Mesodermal cell (in vitro differentiated cells): ENCODE measurements around the gene SPIB.

ENCODE experiments used
- H3K27ac ChIP-seq: 2 replicates; pipeline ENCODE4 v1.7.0; 2013; ENCODE audit warnings: mild to moderate bottlenecking, low read depth, low read length, moderate library complexity; ENCODE audit not compliant: severe bottlenecking
- H3K36me3 ChIP-seq: 2 replicates; pipeline ENCODE4 v1.7.1; 2013; ENCODE audit warnings: mild to moderate bottlenecking, low read length, moderate library complexity; ENCODE audit not compliant: control insufficient read depth, insufficient read depth
- H3K4me1 ChIP-seq: one replicate; pipeline ENCODE4 v1.7.1; 2013; ENCODE audit warnings: mild to moderate bottlenecking, low read length; ENCODE audit not compliant: insufficient read depth, control insufficient read depth, poor library complexity, severe bottlenecking
- H3K4me3 ChIP-seq: 2 replicates; pipeline ENCODE4 v1.7.0; 2013; ENCODE audit warnings: low read length, control low read depth, mild to moderate bottlenecking; ENCODE audit not compliant: insufficient read depth, poor library complexity, severe bottlenecking; ENCODE audit errors: extremely low read depth
- H3K9me3 ChIP-seq: 2 replicates; pipeline ENCODE4 v1.7.1; 2013; ENCODE audit warnings: mild to moderate bottlenecking, low read length, moderate library complexity; ENCODE audit not compliant: control insufficient read depth
- WGBS, 2 experiments: methylation state at CpG; one replicate each; pipeline ENCODE4 v1.1.5; 2013; ENCODE audit warnings: missing lambda C conversion rate in 2 of 2; ENCODE audit not compliant: insufficient coverage in 2 of 2; 5-methylcytosine and 5-hydroxymethylcytosine counted together

Gene SPIB

DNA sequence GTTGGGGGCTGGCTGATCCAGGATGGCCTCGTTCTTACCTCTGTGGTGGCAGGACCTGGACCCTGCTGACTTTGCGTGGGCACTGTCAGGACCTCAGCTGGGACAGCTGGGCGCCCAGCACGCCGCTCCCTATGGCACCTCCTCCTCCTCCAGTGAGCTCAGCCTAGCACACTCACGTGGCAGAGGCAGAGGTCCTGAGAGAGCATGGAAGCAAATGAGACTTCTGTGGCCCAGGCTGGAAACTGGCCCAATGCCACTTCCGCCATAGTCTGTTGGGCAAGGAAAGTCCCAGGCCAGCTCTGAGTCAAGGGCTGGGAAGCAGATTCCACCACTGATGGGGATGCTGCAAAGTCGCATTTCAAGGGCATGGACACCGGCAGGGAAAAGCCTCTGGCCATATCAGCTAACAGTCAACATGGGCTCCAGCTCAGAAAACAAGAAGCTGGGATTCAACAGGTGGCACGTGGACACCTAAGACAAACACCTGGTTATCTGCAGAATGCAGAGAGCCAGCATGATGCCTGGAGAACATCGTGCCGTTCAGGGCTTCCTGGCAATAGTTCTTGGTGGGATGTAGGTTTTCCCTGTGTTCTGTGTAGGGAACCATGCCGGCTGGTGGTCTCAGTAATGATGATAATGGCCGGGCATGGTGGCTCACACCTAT is 30.6 kb downstream of the SPIB start:
- WGBS, 2 experiments, result 84% methylated on average over 9 to 10 of the region's 14 CpGs
- H3K4me1 ChIP-seq, result no peaks in the 10 kb centered on the region
- no peak overlapping the region for H3K4me3 ChIP-seq
- no peaks in the 10 kb centered on the region for H3K36me3 ChIP-seq
- no peaks in the 10 kb centered on the region for H3K9me3 ChIP-seq
- no peak overlapping the region for H3K27ac ChIP-seq

DNA sequence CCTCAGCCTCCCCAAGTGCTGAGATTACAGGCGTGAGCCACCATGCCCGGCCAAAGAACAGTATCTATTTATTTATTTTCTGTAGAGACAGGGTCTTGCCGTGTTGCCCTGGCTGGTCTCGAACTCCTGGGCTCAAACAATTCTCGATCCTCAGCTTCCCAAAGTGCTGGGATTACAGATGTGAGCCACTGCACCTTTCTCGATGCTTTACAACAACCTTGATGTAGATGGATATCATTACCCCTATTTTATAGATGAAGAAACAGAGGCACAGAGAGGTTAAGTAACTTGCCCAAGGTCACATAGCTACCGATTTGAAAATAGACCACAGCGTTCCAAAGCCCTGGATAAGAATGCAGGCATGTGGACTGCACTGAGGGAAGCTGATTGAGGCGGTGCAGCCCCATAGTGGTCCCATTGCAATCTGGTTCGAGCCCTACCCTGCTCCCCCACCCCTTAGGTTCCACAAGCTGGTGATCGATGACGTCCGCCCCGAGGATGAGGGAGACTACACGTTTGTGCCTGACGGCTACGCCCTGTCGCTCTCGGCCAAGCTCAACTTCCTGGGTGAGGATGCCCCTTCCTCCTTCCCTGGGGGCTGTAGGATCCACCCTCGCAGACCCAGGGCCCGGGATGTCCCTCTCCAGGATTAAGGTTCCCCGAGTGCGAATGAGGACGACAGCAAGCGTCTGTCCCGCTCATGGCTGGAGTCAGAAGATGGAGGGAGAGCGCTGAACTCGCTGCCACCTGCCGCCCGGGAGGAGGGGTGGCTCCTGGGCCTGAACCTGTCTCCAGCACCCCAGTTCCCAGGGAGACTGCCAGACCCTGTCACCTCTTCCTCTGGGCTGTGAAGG is 31.9 kb downstream of the SPIB start:
- H3K4me3 ChIP-seq, result no peak overlapping the region
- H3K27ac ChIP-seq, result no peak overlapping the region
- no peaks in the 10 kb centered on the region for H3K9me3 ChIP-seq
- H3K36me3 ChIP-seq, result no peaks in the 10 kb centered on the region
- H3K4me1 ChIP-seq, result no peaks in the 10 kb centered on the region
- 79 to 84% methylated on average over 18 to 28 of the region's 30 CpGs for WGBS, 2 experiments

DNA sequence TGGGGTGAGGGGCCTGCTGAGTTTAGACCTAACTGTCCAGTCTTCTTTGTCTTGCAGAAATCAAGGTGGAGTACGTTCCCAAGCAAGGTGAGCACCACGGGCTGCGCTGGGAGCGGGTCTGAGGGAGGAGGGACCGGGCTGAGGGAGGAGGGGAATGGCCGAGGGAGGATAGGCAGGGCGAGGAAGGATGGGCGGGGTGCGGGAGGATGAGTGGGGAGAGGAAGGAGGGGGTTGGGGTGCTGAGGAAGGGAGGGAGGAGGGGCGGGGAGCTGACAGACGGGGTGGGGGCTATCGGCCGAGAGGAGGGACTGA is 32.4 kb downstream of the SPIB start:
- 72 to 81% methylated on average over 7 to 13 of the region's 13 CpGs for WGBS, 2 experiments
- no peaks in the 10 kb centered on the region for H3K4me1 ChIP-seq
- H3K4me3 ChIP-seq, result no peak overlapping the region
- H3K27ac ChIP-seq, result no peak overlapping the region
- H3K36me3 ChIP-seq, result no peaks in the 10 kb centered on the region
- no peaks in the 10 kb centered on the region for H3K9me3 ChIP-seq

DNA sequence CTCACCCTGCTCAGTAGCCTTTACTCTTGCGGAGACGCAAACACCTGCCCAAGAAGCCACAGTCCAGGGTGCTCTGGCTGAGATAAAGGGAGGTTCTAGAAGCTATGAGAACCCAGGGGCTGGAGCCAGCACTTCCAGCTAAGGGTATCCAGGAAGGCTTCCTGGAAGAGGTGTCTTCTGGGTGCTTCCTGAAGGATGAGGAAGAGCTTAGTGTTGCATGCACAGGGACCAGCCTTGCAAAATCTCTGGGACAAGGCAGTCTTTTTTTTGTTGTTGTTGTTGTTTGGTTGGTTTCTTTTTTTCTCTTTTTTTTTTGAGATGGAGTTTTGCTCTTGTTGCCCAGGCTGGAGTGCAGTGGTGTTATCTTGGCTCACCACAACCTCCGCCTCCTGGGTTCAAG is 34.5 kb downstream of the SPIB start:
- no peak overlapping the region for H3K4me3 ChIP-seq
- no peak overlapping the region for H3K27ac ChIP-seq
- 100% methylated on average over 1 of the region's 3 CpGs for WGBS, 2 experiments
- H3K36me3 ChIP-seq, result no peaks in the 10 kb centered on the region
- H3K4me1 ChIP-seq, result no peaks in the 10 kb centered on the region
- no peaks in the 10 kb centered on the region for H3K9me3 ChIP-seq

DNA sequence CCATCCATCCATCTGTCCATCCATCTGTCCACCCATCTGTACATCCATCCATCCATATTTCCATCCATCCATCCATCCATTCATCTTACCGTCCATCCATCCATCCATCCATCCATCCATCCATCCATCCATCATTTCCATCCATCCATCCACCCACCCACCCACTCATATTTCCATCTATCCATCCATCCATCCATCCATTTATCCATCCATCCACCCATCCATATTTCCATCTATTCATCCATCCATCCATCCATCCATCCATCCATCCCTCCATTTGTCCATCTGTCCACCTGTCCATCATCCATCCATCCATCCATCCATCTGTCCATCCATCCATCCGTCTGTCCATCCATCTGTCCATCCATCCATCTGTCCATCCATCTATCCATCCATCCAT is 37.3 kb downstream of the SPIB start:
- H3K36me3 ChIP-seq, result no peaks in the 10 kb centered on the region
- H3K4me3 ChIP-seq, result no peak overlapping the region
- H3K27ac ChIP-seq, result no peak overlapping the region
- H3K4me1 ChIP-seq, result no peaks in the 10 kb centered on the region
- 69 to 82% methylated on average over 2 of the region's 2 CpGs for WGBS, 2 experiments
- no peaks in the 10 kb centered on the region for H3K9me3 ChIP-seq

DNA sequence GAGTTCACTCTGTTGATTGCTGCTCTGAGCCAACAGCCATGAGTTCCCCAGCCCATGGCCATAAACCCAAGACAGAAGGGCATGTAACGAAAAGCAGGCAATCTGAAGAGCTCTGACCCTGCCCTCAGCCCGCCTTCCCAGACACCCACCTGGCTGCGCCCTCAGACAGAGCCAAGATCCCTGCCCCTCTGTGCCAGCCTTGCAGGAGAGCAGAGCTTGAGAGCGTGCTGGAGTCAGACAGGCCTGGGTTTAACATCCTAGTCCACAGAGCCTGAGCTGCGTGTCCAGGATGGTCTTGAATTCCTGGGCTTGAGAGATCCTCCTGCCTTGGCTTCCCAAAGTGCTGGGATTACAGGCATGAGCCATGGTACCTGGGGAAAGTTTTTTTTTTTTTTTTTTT is 38.6 kb downstream of the SPIB start:
- Histone ChIP-seq H3K27ac (no peak overlapping the region), H3K4me1 (no peaks in the 10 kb centered on the region), H3K36me3 (no peaks in the 10 kb centered on the region), H3K4me3 (no peak overlapping the region), H3K9me3 (no peaks in the 10 kb centered on the region)
- 82 to 88% methylated on average over 5 of the region's 5 CpGs for WGBS, 2 experiments

DNA sequence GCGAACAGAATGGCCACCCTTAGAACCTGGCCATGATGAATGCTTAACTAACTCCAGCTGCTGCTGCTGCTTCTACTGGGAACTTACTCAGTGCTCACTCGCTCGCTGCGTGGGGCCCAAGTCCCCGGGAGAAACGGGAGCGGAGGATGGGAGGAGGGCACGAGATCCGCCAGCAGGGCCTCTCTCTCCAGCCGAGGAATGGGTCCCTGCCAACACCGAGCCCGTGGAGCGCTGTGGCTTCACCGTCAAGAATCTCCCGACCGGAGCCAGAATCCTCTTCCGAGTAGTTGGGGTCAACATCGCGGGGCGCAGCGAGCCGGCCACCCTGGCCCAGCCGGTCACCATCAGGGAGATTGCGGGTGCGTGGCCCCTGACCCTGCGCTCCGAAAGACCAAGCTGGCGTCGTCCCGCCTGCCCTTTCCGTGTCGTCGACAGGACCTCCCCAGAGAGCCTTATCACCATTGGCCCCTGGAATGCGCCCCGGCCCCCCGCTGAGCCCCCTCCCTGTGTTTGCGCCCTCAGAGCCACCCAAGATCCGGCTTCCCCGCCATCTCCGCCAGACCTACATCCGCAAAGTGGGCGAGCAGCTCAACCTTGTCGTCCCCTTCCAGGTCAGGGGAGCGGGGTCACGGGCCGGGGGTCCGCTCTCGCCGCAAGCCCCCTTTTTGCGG is 39.8 kb downstream of the SPIB start:
- Histone ChIP-seq H3K4me3 (no peak overlapping the region), H3K4me1 (no peaks in the 10 kb centered on the region), H3K27ac (no peak overlapping the region), H3K36me3 (no peaks in the 10 kb centered on the region), H3K9me3 (no peaks in the 10 kb centered on the region)
- WGBS, 2 experiments, result 87 to 89% methylated on average over 40 to 48 of the region's 50 CpGs

DNA sequence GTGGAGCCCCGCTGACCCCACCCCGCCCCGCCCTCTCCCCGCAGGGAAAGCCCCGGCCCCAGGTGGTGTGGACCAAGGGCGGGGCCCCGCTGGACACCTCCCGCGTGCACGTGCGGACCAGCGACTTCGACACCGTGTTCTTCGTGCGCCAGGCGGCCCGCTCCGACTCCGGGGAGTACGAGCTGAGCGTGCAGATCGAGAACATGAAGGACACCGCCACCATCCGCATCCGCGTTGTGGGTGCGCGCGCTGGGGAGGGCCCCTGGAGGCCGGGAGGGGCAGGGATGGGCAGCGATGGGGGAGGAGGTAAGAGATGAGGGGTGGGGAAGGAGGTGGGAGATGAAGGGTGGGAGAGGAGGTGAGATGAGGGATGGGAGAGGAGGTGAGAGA is 40.3 kb downstream of the SPIB start:
- Histone ChIP-seq H3K4me1 (no peaks in the 10 kb centered on the region), H3K9me3 (no peaks in the 10 kb centered on the region), H3K36me3 (no peaks in the 10 kb centered on the region), H3K4me3 (no peak overlapping the region), H3K27ac (no peak overlapping the region)
- 93 to 95% methylated on average over 20 to 32 of the region's 32 CpGs for WGBS, 2 experiments

DNA sequence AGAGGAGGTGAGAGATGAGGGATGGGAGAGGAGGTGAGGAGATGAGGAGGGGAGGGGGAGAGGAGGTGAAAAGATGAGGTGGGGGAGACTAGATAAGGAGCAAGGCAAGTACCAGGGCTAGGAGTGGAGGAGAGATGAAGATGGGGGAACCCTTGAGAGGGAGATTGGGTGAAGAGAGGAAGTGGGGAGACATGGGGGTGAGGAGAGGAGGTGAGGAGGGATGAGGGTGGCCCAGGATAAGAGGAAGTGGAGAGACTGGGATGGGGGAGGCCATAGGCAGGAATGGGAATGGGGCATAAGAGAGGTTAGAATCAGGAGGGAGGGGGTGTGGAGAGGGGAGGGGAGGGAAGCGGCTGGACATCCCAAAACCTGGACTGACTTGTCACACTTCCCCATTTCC is 40.9 kb downstream of the SPIB start:
- no peak overlapping the region for H3K27ac ChIP-seq
- no peaks in the 10 kb centered on the region for H3K9me3 ChIP-seq
- H3K4me3 ChIP-seq, result no peak overlapping the region
- H3K36me3 ChIP-seq, result no peaks in the 10 kb centered on the region
- 100% methylated on average over 1 of the region's 1 CpG; no CpG with 5 or more reads in 1 of the 2 experiments for WGBS, 2 experiments
- no peaks in the 10 kb centered on the region for H3K4me1 ChIP-seq

DNA sequence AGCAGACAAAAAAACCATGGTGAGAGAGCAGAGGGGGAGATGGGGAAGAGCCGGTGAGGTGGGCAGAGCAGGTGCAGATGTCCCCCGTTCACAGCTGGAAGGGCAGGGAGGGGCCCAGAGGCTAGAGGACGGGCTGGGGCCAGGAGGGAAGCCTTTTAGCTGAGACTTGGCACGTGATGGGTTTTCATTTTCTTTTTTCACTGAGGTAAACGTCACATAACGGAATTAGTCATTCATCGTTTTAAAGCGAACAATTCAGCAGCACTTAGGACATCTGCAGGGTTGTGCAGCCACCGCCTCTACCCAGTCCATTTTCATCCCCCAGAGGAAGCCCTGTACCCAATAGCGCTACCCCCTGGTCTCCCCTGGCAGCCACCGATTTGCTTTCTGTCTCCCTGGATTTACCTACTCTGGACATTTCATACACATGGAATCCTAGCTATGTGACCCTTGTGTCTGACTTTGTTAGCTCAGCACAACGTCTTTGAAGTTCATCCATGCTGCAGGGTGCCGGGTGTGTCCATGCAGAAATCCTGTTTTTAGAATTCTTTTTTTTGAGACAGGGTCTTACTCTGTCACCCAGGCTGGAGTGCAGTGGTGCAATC is 41.5 kb downstream of the SPIB start:
- no peak overlapping the region for H3K4me3 ChIP-seq
- 76 to 77% methylated on average over 11 to 13 of the region's 13 CpGs for WGBS, 2 experiments

More for the DNA sequence above, 41.5 kb downstream of the SPIB start:
- Histone ChIP-seq H3K36me3 (no peaks in the 10 kb centered on the region), H3K9me3 (no peaks in the 10 kb centered on the region), H3K27ac (no peak overlapping the region), H3K4me1 (no peaks in the 10 kb centered on the region)
